DND-41 (cell line): ENCODE data around the gene TMEM175.

Source experiments
- ATAC-seq: fragments of 200-7000 bp; cut with Tn5 transposase; 3 replicates; pipeline ENCODE4 v1.9.1; 2021; ENCODE audit warnings: low read depth; ENCODE audit not compliant: insufficient read depth
- DNase-seq: peaks from one replicate; pipeline ENCODE4 v3.0.0-alpha.2; 2020
- H2AFZ ChIP-seq: 2 replicates; pipeline ENCODE4 v1.6.0; 2012; ENCODE audit warnings: low read depth, low read length
- H3K27ac ChIP-seq: 2 replicates; pipeline ENCODE4 v1.5.1; 2012; ENCODE audit warnings: low read length, inconsistent platforms
- H3K27me3 ChIP-seq: fragments of 200-600 bp; sonication (generic); 2 replicates; pipeline ENCODE4 v1.6.0; 2012; ENCODE audit warnings: low read length, mild to moderate bottlenecking, inconsistent platforms; ENCODE audit not compliant: insufficient read depth, poor library complexity
- H3K36me3 ChIP-seq: 2 replicates; pipeline ENCODE4 v1.5.1; 2012; ENCODE audit warnings: low read length, inconsistent platforms; ENCODE audit not compliant: insufficient read depth
- H3K4me1 ChIP-seq: 2 replicates; pipeline ENCODE4 v1.5.1; 2012; ENCODE audit warnings: mild to moderate bottlenecking, low read length; ENCODE audit not compliant: insufficient read depth
- H3K4me2 ChIP-seq: 2 replicates; pipeline ENCODE4 v1.6.0; 2012; ENCODE audit warnings: mild to moderate bottlenecking, moderate library complexity, low read length, inconsistent platforms; ENCODE audit not compliant: insufficient read depth
- H3K4me3 ChIP-seq, 2 experiments: fragments of 200-600 bp in 1 of 2; shearing (Covaris generic) in 1 of 2; 2 replicates each; pipeline ENCODE4 v1.5.1; 2012 to 2016; ENCODE audit warnings: inconsistent platforms in 2 of 2, low read length in 2 of 2, mild to moderate bottlenecking in 2 of 2, low read depth in 1 of 2, moderate library complexity in 1 of 2
- H3K79me2 ChIP-seq: 2 replicates; pipeline ENCODE4 v1.6.0; 2012; ENCODE audit warnings: low read length, inconsistent platforms; ENCODE audit not compliant: insufficient read depth
- H3K9ac ChIP-seq: 2 replicates; pipeline ENCODE4 v1.6.0; 2012; ENCODE audit warnings: low read depth, mild to moderate bottlenecking, inconsistent platforms, low read length, moderate library complexity
- H3K9me3 ChIP-seq: 2 replicates; pipeline ENCODE4 v1.5.1; 2012; ENCODE audit warnings: low read length, moderate library complexity, mild to moderate bottlenecking, inconsistent platforms; ENCODE audit not compliant: insufficient read depth, severe bottlenecking
- H4K20me1 ChIP-seq: 2 replicates; pipeline ENCODE4 v1.6.0; 2012; ENCODE audit warnings: low read length; ENCODE audit not compliant: insufficient read depth
- CTCF ChIP-seq: IDR thresholded peaks from 2 replicates; pipeline ENCODE4 v1.5.1; 2012; ENCODE audit warnings: borderline replicate concordance, low read length, moderate library complexity, mild to moderate bottlenecking; ENCODE audit not compliant: poor library complexity, severe bottlenecking; ENCODE audit errors: extremely low read depth
- EZH2 ChIP-seq: IDR thresholded peaks from 3 replicates; pipeline ENCODE4 v1.6.1; 2012; ENCODE audit warnings: borderline replicate concordance, low read depth, mild to moderate bottlenecking, moderate library complexity, low read length, inconsistent platforms; ENCODE audit not compliant: severe bottlenecking

TMEM175 gene

GRCh38 chr4:962231-963208 lies 30.3 kb downstream of the TMEM175 start:
- no peak for TF ChIP-seq CTCF
- no peak for TF ChIP-seq EZH2
- no peak overlapping the region for H3K27ac ChIP-seq
- H3K4me2 ChIP-seq, result no peak overlapping the region
- no peak overlapping the region for H2AFZ ChIP-seq
- no peaks in the 10 kb centered on the region for H3K4me1 ChIP-seq
- H3K27me3 ChIP-seq, result no peaks in the 10 kb centered on the region
- H3K9ac ChIP-seq, result no peak overlapping the region
- no peaks in the 10 kb centered on the region for H3K9me3 ChIP-seq
- H3K36me3 ChIP-seq, result peaks cover 87% of the 10 kb centered on the region
- ATAC-seq, result no peak
- peaks cover 13% of the 10 kb centered on the region for H4K20me1 ChIP-seq
- no peak for DNase-seq
- no peaks in the 10 kb centered on the region for H3K79me2 ChIP-seq
- H3K4me3 ChIP-seq, result no peak overlapping the region

GRCh38 chr4:963276-964225 lies 31.3 kb downstream of the TMEM175 start:
- no peak overlapping the region for H3K4me3 ChIP-seq
- H3K27ac ChIP-seq, result no peak overlapping the region
- H3K9me3 ChIP-seq, result no peaks in the 10 kb centered on the region
- ATAC-seq (no peak), DNase-seq (no peak)
- H3K4me1 ChIP-seq, result no peaks in the 10 kb centered on the region
- peaks cover 77% of the 10 kb centered on the region for H3K36me3 ChIP-seq
- H3K4me2 ChIP-seq, result no peak overlapping the region
- no peak overlapping the region for H2AFZ ChIP-seq
- peaks cover 13% of the 10 kb centered on the region for H4K20me1 ChIP-seq
- no peak for TF ChIP-seq EZH2
- TF ChIP-seq CTCF, result no peak
- H3K79me2 ChIP-seq, result no peaks in the 10 kb centered on the region
- no peak overlapping the region for H3K9ac ChIP-seq
- no peaks in the 10 kb centered on the region for H3K27me3 ChIP-seq

GRCh38 chr4:964346-965025 lies 32.2 kb downstream of the TMEM175 start:
- peaks cover 13% of the 10 kb centered on the region for H4K20me1 ChIP-seq
- no peak overlapping the region for H3K4me3 ChIP-seq
- H3K9me3 ChIP-seq, result no peaks in the 10 kb centered on the region
- H3K4me1 ChIP-seq, result no peaks in the 10 kb centered on the region
- DNase-seq (no peak), ATAC-seq (no peak)
- no peak overlapping the region for H3K4me2 ChIP-seq
- no peak overlapping the region for H3K27ac ChIP-seq
- TF ChIP-seq EZH2, result no peak
- no peak for TF ChIP-seq CTCF
- no peaks in the 10 kb centered on the region for H3K27me3 ChIP-seq
- no peaks in the 10 kb centered on the region for H3K79me2 ChIP-seq
- no peak overlapping the region for H3K9ac ChIP-seq
- no peak overlapping the region for H2AFZ ChIP-seq
- H3K36me3 ChIP-seq, result peaks cover 72% of the 10 kb centered on the region
